ENCODE data around the gene DPYSL4. TPM values are rescaled to one million over a fixed set of nuclear protein-coding genes. Genes with fewer than 3 reads are reported as not detected.

Gene DPYSL4
- total RNA-seq, 3 donors from 2014 or later (not counting 1 experiment from before 2014, with no cell fraction given) = 0.40 to 1.3 (median 1.0) TPM

DNA sequence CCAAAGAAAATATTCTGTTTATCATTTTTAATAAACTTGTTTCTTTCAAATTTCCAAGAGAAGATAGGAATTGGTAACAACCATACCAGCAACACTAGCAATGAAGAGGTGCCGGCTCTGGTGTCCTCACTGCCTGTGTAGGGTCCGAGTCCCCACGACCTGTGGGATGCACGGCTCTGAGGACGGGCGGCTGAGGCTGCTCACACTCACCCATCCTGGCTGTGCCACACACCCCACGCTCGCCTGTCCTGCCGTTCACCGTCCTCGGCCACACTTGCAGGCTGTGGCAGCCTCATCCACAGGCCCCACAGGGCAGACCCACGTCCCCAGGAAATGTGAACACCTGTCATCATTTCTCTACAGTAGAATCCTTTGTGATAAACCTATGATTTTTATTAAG lies 48.2 kb upstream of the DPYSL4 start:
- no peak overlapping the region for H3K27ac Mint-ChIP-seq
- H3K4me3 ChIP-seq (ENCODE audit: low read length) = no peak overlapping the region
- H3K27me3 Mint-ChIP-seq (ENCODE audit: low read depth in 2 of 2) = peaks cover 0 to 10% of the 10 kb centered on the region in 2 donors
- H3K4me3 Mint-ChIP-seq = no peak overlapping the region
- intact Hi-C loops (cut with micrococcal nuclease) = no loop called here
- no peak overlapping the region for H3K27ac ChIP-seq (ENCODE audit: low read length)
- H3K4me1 ChIP-seq (ENCODE audit: control insufficient read depth, insufficient read depth, low read length) = peaks cover 7% of the 10 kb centered on the region
- H3K36me3 ChIP-seq (ENCODE audit: control insufficient read depth, insufficient read depth, low read length) = no peaks in the 10 kb centered on the region
- WGBS (ENCODE audit: insufficient coverage) = 86% methylated on average over 12 of the region's 12 CpGs
- no peaks in the 10 kb centered on the region for H3K27me3 ChIP-seq (ENCODE audit: control insufficient read depth, insufficient read depth, low read length)
- H3K9me3 Mint-ChIP-seq = no peaks in the 10 kb centered on the region
- H3K4me1 Mint-ChIP-seq = no peaks in the 10 kb centered on the region
- ATAC-seq = no peak
- no peak for DNase-seq
- H3K9me3 ChIP-seq (ENCODE audit: control insufficient read depth, insufficient read depth, low read length) = no peaks in the 10 kb centered on the region
- H3K36me3 Mint-ChIP-seq = no peaks in the 10 kb centered on the region
- TF ChIP-seq, protein P1, sequence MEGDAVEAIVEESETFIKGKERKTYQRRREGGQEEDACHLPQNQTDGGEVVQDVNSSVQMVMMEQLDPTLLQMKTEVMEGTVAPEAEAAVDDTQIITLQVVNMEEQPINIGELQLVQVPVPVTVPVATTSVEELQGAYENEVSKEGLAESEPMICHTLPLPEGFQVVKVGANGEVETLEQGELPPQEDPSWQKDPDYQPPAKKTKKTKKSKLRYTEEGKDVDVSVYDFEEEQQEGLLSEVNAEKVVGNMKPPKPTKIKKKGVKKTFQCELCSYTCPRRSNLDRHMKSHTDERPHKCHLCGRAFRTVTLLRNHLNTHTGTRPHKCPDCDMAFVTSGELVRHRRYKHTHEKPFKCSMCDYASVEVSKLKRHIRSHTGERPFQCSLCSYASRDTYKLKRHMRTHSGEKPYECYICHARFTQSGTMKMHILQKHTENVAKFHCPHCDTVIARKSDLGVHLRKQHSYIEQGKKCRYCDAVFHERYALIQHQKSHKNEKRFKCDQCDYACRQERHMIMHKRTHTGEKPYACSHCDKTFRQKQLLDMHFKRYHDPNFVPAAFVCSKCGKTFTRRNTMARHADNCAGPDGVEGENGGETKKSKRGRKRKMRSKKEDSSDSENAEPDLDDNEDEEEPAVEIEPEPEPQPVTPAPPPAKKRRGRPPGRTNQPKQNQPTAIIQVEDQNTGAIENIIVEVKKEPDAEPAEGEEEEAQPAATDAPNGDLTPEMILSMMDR (IDR thresholded peaks at IDR 0.05) = no peak

DNA sequence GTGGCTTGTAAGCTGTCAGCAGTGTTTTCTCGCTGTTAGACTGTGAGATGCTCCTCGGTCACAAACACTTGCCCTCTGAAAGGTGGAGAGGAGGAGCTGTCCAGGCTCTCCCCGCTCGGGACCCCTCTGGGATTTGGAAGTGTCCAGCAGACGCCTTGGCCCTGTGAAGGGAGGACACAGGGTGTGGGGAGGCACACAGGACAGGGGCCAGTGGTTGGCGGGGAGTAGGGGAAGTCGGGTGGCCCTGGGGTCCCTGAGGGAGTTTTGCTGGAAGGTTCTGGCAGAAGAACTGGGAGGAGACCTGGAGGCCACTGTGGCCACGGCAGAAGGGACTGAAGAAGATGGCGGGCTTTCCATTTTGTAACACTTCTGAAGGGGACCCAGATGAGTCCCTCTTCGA lies 47.2 kb upstream of the DPYSL4 start:
- Histone ChIP-seq H3K4me3 (ENCODE audit: low read length) (no peak overlapping the region), H3K9me3 (ENCODE audit: control insufficient read depth, insufficient read depth, low read length) (no peaks in the 10 kb centered on the region), H3K4me1 (ENCODE audit: control insufficient read depth, insufficient read depth, low read length) (peaks cover 7% of the 10 kb centered on the region), H3K27ac (ENCODE audit: low read length) (no peak overlapping the region), H3K27me3 (ENCODE audit: control insufficient read depth, insufficient read depth, low read length) (no peaks in the 10 kb centered on the region), H3K36me3 (ENCODE audit: control insufficient read depth, insufficient read depth, low read length) (no peaks in the 10 kb centered on the region)
- H3K27me3 Mint-ChIP-seq (ENCODE audit: low read depth in 2 of 2) = peaks cover 0 to 7% of the 10 kb centered on the region in 2 donors
- H3K36me3 Mint-ChIP-seq = no peaks in the 10 kb centered on the region
- 82% methylated on average over 10 of the region's 10 CpGs for WGBS (ENCODE audit: insufficient coverage)
- no peak overlapping the region for H3K27ac Mint-ChIP-seq
- DNase-seq (no peak), ATAC-seq (no peak)
- no peaks in the 10 kb centered on the region for H3K9me3 Mint-ChIP-seq
- TF ChIP-seq, protein P1 (IDR thresholded peaks at IDR 0.05) = no peak
- H3K4me3 Mint-ChIP-seq = no peak overlapping the region
- H3K4me1 Mint-ChIP-seq = no peaks in the 10 kb centered on the region
- intact Hi-C loops (cut with micrococcal nuclease) = no loop called here

DNA sequence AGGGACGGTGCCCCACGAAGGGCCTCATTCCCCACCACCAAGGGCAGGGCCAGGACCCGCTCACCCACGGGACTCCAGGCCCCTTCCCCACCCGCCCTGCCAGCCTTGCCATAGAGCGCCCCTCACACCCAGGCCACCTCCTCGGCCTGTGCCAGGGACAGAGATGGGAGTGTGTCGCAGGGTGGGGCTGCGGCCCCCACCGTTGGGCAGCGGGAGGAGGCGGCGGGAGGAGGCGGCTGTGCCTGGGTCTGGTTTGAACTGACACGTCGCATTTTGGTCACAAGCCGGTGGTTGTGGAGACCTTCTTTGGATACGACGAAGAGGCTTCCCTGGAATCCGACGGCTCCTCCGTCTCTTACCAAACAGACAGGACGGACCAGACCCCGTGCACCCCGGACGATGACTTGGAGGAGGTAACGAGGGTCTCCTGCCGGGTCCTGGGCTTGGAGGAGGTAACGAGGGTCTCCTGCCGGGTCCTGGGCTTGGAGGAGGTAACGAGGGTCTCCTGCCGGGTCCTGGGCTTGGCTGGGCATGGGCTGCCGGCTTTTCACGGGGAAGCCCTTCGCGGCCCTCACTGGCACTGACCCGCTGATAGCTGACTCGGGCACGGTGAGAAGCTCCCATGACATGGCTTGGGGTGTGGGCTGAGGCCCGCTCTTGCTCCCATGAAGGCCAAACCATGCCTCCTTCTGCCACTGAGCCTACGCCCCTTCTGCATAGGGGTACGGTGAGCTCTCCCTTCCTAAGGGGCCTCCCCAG lies 46.4 kb upstream of the DPYSL4 start:
- WGBS (ENCODE audit: insufficient coverage) = 92% methylated on average over 42 of the region's 42 CpGs
- Mint-ChIP-seq H3K4me1 (no peaks in the 10 kb centered on the region), H3K27me3 (ENCODE audit: low read depth in 2 of 2) (peaks cover 0 to 7% of the 10 kb centered on the region in 2 donors), H3K36me3 (no peaks in the 10 kb centered on the region), H3K27ac (no peak overlapping the region), H3K9me3 (no peaks in the 10 kb centered on the region), H3K4me3 (no peak overlapping the region)
- no peak for ATAC-seq
- H3K36me3 ChIP-seq (ENCODE audit: control insufficient read depth, insufficient read depth, low read length) = no peaks in the 10 kb centered on the region
- peaks cover 7% of the 10 kb centered on the region for H3K4me1 ChIP-seq (ENCODE audit: control insufficient read depth, insufficient read depth, low read length)
- no peak overlapping the region for H3K27ac ChIP-seq (ENCODE audit: low read length)
- no peak for DNase-seq
- H3K9me3 ChIP-seq (ENCODE audit: control insufficient read depth, insufficient read depth, low read length) = no peaks in the 10 kb centered on the region
- H3K4me3 ChIP-seq (ENCODE audit: low read length) = no peak overlapping the region
- no peaks in the 10 kb centered on the region for H3K27me3 ChIP-seq (ENCODE audit: control insufficient read depth, insufficient read depth, low read length)
- TF ChIP-seq, protein P1 (IDR thresholded peaks at IDR 0.05) = no peak
- intact Hi-C loops (cut with micrococcal nuclease) = no loop called here

DNA sequence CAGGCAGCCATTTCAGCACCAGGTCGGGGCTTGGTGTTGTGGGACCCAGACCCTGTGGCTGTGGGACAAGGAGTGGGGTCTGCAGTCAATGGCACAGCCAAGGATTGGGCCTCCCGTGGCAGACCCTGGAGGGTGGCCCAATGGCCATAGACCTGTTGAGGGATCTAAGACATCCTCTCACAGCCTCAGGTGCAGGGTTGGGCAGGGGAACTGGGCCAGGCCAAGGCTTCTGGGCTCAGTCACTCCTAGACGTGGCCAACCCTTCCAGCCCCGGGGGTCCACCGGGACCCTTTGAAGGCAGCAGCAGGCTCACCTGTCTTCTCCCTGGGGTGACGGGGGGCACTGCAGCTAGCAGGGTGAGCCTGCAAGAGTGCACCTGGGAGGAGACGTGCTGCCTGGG lies 45.7 kb upstream of the DPYSL4 start:
- Histone ChIP-seq H3K27ac (ENCODE audit: low read length) (no peak overlapping the region), H3K4me1 (ENCODE audit: control insufficient read depth, insufficient read depth, low read length) (peaks cover 7% of the 10 kb centered on the region), H3K27me3 (ENCODE audit: control insufficient read depth, insufficient read depth, low read length) (no peaks in the 10 kb centered on the region), H3K4me3 (ENCODE audit: low read length) (no peak overlapping the region), H3K9me3 (ENCODE audit: control insufficient read depth, insufficient read depth, low read length) (no peaks in the 10 kb centered on the region), H3K36me3 (ENCODE audit: control insufficient read depth, insufficient read depth, low read length) (no peaks in the 10 kb centered on the region)
- Mint-ChIP-seq H3K36me3 (no peaks in the 10 kb centered on the region), H3K27me3 (ENCODE audit: low read depth in 2 of 2) (peaks cover 0 to 7% of the 10 kb centered on the region in 2 donors), H3K27ac (no peak overlapping the region), H3K9me3 (no peaks in the 10 kb centered on the region), H3K4me1 (no peaks in the 10 kb centered on the region), H3K4me3 (no peak overlapping the region)
- no peak for DNase-seq
- TF ChIP-seq, protein P1 (IDR thresholded peaks at IDR 0.05) = no peak
- 87% methylated on average over 7 of the region's 7 CpGs for WGBS (ENCODE audit: insufficient coverage)
- ATAC-seq = no peak
- intact Hi-C loops (cut with micrococcal nuclease) = no loop called here

All from natural killer cell (primary cell).